ENCODE measurements around the gene GNAT2.
A peak's percentile ranks its signal among the peaks of the same experiment; 100 is the strongest.

GNAT2 gene

GRCh38 chr1:109641861-109642260, 22.4 kb upstream of the GNAT2 start:
- DNase-seq (ENCODE audit: low read depth): no peak

- no peak for DNase-seq (ENCODE audit: low read depth)
Measured at GRCh38 chr1:109641078-109641740, 21.8 kb upstream of the GNAT2 start.

DNA sequence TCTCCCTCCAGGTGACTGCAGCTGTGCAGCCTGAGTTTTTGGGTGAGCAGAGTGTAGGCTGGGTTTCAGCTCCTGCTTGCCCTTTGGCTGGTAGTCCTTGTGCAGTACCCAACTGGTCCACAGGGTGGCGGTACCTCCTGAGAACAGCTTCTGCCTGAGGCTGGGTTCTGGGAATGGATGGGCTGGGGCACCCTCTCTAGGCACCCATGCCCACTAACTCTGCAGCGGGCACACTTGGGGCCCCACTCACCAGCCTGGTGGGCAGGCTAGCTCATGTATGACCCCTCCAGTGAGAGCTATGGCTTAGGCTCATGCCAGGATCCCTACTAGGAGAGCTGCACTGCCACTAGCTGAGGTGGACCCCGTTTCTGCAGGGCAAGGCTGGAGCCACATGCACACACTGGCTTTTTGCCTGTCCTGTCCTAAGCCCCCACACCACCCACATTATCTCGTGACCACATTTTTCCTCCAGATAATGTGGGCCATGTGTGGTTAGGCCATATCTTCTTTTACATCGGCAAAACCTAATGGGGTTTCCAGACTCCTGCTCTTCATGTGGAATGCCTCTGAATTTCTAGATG, 21.0 kb upstream of the GNAT2 start:
- peak; percentile 81 for DNase-seq (ENCODE audit: low read depth)

DNA sequence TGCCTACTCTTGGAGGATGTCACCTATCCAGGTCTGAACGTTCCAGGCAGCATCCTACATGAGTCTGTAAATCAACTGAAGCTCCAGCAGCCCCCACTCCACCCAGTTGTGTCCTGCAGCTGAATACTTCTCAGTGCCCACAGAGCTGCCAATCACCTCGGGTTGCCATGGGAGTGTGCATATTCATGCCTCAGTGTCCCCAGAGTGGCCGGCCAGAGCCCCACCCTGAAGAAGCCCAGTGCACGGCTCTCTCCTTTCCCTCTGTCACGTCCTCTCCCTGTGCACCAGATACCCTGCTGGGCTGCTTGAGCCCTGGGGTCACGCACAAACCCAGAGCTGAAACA, 20.4 kb upstream of the GNAT2 start:
- DNase-seq (ENCODE audit: low read depth): no peak

DNA sequence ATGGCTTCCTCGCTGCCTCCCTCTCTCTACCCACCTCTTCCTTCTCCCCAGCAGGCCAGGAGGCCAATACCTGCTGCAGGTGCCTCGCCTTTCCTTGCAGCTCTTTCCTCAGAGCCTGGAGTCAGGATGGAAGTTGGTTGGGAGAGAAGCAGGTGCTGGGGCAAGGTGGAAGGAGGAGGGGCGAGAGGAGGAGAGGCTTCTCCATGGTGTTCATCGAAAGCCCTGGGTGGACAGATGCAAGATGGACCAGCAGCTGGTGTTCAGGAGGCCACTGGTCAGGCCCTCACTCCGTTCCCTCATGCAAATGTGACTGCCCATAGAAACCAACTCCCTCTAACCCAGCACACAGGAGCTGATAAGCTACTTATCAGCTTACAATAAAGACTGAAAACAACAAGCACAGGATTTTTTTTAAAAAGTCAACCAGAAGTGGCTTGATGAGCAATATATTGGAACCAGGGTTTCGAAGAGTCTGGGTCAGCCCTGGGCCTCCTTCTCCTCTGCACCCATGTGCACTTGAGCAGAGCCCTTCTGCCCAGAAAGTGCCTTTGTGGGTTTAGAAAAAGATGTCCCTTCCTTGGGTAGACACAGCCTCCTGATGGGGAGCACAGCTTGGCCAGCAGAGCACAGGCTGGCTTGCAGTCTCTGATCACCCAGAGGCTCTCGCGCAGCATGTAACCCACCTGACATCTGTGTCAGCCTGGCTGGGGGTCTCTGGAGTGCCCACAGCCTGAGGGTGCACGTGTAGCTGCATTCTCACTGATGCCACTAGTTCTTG, 19.8 kb upstream of the GNAT2 start:
- DNase-seq (ENCODE audit: low read depth): no peak

DNA sequence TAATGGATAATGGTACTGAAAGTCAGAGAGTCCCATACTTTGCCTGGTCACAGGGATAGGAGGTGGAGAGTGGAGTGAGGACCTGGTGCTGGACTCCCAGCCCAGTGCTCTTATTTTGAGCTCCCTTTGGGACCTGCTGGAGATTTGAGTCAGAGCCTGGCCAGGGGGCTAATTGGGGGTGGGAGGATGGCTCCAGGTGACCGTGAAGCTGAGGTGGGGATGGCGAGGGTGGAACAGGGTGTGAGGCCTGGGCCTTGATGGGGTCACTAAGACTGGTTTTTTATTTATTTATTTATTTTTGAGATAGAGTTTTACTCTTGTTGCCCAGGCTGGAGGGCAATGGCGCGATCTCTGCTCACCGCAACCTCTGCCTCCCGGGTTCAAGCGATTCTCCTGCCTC, 18.0 kb upstream of the GNAT2 start:
- no peak for DNase-seq (ENCODE audit: low read depth)

DNA sequence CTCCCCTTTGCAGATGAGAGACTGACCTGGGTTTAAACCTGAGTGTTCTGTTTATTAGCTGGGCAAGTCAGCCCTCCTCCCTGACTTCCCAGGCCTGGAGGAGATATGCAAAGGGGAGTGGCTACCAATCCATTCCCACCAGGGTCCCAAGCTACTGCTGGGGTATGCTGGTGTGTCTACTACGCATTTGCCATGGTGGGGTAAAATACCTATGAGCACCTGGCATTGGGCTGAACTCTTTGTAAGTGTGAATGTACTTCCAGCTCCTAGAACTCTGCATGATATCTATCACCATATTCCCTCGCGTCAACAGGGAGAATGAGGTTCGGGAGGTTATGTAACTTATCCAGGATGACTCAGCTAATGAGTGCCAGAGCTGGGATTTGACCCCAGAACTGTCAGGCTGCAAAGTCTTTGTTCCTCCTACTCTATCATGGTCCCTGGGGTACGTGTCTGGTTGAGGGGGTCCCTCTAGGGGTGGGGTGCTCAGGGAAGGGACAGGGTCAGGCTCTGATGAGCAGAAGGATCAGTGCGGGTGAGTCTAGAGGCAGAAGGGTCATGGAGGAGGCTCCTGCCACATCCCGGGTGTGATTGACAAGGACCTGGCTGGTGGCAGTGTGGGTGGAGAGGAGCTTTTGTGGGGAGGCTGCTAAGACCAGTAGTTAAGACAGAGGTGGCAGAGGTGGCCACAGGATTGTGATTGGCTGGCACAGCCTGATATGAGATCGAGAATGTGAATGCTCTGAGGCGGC, 17.0 kb upstream of the GNAT2 start:
- no peak for DNase-seq (ENCODE audit: low read depth)

GRCh38 chr1:109635862-109636200, 16.4 kb upstream of the GNAT2 start:
- DNase-seq (ENCODE audit: low read depth): no peak

- no peak for DNase-seq (ENCODE audit: low read depth)
Measured at GRCh38 chr1:109634771-109635750, 15.6 kb upstream of the GNAT2 start.

DNA sequence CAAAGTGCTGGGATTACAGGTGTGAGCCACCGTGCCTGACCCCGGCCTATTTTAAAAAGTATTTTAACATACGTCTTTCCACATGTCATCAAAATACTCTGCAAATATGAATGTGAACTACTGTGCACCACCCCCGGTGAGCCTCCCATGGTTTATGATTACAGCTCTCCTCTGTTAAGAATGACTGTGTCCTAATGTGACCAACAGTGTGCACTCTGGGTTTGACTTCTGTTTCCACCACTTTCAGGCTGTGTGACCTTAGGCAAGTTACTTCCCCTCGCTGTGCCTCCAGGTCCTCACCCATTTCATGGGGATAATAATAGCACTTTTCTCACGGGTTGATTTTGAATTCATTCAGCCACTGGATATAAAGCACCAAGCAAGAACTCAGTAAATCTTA, 14.9 kb upstream of the GNAT2 start:
- no peak for DNase-seq (ENCODE audit: low read depth)

DNA sequence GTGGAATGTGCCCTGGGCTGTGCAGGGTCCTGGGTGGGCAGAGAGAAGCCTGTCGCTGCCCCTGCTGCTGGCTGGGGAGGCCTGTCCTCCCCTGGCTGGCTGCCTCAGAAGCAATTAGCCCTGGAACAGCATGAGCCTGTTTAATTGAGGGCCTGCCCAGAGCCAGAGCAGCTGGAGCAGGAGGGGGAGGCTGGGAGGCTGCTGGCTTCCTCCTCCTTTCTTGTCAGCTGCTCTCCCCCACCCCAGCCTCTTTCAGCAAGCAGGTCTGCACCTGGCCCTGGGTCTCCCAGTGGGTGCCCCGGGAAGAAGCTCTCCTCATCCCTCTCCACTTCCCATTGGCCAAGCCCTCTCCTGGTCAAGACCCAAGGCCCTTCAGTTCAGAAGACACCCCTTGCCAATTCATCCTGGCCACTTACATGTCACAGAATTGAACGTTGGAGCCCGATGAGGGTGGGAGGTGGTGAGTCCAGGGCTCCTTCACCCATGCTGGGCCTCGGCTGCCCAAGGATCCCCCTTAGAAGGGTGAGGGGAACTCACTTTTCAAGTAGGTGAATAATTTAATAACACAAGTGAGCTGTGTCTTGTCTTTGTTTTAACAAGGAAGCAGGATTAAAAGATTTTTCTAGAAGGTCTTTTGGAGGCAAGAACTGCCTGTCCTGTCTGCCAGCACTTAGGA, 13.4 kb upstream of the GNAT2 start:
- DNase-seq (ENCODE audit: low read depth): no peak

GRCh38 chr1:109631513-109632505, 12.4 kb upstream of the GNAT2 start:
- DNase-seq (ENCODE audit: low read depth): no peak

DNA sequence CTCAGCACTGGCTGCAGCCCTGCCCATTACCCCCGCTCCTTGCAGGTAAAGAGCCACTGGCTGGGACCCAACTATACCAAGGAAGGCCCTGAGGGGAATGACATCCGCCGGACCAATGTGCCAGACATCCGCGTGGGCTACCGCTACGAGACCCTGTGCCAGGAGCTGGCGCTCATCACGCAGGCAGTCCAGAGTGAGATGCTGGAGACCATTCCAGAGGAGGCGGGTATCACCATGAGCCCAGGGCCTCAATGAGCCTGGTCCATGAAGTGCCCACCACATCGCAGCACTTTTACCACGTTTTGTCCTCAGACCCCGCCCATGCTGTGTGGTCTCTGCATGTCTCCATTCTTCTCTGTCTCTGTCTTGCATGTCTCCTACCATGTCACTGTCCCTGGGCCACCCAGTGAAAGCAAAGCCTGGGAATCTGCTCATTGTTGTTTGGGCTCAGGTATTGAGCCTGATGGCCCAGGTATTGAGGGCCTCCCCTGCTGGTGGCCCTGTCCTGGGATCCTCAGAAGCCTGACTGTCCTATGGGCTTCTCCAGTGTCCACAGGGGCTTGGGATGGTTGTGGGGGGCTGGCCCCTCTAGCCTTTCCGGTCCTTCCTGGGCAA, 11.6 kb upstream of the GNAT2 start:
- DNase-seq (ENCODE audit: low read depth): no peak

GRCh38 chr1:109630081-109630897, 10.9 kb upstream of the GNAT2 start:
- DNase-seq (ENCODE audit: low read depth): no peak

GRCh38 chr1:109629372-109630030, 10.1 kb upstream of the GNAT2 start:
- no peak for DNase-seq (ENCODE audit: low read depth)

DNA sequence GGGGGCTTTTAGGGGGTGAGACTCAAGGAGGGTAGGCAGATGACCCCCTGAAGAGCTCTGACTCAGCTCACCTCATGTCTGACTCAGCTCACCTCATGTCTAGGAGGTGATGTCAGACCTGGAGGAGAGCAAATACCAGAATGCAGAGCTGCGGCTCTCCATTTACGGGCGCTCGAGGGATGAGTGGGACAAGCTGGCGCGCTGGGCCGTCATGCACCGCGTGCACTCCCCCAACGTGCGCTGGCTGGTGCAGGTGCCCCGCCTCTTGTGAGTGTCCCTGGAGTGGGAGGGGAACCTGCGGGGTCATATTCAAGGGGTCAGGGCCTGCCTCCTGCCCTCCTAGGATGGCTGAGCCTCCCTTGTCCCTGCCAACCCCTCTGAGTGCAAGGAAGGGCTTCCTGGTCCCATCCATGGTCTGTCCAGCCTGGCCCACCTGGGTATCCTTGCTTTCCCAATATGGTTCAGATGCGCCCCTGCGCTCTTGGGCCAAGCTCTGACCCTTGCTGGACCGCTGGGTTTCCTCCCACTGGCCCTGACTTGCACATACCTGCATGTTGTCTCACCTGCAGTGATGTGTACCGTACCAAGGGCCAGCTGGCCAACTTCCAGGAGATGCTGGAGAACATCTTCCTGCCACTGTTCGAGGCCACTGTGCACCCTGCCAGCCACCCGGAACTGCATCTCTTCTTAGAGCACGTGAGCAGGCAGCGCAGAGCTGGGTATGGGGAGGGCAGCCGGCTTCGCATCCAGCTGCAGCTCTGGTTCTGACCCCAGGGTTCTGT, 9.3 kb upstream of the GNAT2 start:
- DNase-seq (ENCODE audit: low read depth): no peak
